Body of pancreas (tissue), 4 donors: ENCODE data around the gene WBP1.

Source experiments
- CTCF ChIP-seq, 7 experiments: fragments of 450-650 bp in 4 of 7; fragments of 200-600 bp in 3 of 7; sonication (generic) in 3 of 7; IDR thresholded peaks; one replicate each; pipeline ENCODE4 v1.5.1; 2016 to 2019; ENCODE audit warnings: antibody characterized with exemption in 7 of 7
- POLR2A ChIP-seq, 3 donors: fragments of 450-650 bp; IDR thresholded peaks; one replicate each; pipeline ENCODE4 v1.6.1; 2016; ENCODE audit warnings: antibody characterized with exemption in 3 of 3, mild to moderate bottlenecking in 2 of 3

GRCh38 chr2:74500578-74500946 lies 42.3 kb downstream of the WBP1 start:
- no peak for TF ChIP-seq CTCF (IDR thresholded peaks at IDR 0.05)
- TF ChIP-seq POLR2A (IDR thresholded peaks at IDR 0.05): no peak
